ENCODE data around the gene GALNT9.

DNA sequence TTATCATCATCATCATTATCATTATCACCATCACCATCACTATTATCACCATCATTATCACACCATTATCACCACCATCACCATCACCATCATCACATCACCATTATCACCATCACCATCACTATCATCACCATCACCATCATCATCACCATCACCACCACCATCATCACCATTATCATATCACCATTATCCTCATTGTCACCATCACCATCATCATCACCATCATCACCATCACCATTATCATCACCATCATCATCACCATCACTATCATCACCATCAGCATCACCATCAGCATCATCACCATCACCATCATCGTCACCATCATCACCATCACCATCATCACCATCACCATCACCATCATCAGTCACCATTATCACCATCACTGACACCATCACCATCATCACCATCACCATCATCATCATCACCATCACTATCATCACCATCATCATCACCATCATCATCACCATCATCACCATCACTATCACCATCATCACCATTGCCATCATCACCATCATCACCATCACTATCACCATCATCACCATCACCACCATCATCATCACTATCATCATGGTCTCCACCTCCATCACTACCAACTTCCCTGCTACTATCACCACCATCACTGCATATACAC, 20.2 kb upstream of the GALNT9 start:
- TF ChIP-seq POLR2AphosphoS5 (IDR thresholded peaks at IDR 0.05) (no peak), SMC3 (conservative IDR thresholded peaks at IDR 0.05; ENCODE audit: poor library complexity) (no peak), MXI1 (conservative IDR thresholded peaks at IDR 0.05; ENCODE audit: poor library complexity, severe bottlenecking) (no peak), EP300 (conservative IDR thresholded peaks at IDR 0.05; ENCODE audit: poor library complexity, severe bottlenecking) (no peak)
- TF ChIP-seq, protein P1, sequence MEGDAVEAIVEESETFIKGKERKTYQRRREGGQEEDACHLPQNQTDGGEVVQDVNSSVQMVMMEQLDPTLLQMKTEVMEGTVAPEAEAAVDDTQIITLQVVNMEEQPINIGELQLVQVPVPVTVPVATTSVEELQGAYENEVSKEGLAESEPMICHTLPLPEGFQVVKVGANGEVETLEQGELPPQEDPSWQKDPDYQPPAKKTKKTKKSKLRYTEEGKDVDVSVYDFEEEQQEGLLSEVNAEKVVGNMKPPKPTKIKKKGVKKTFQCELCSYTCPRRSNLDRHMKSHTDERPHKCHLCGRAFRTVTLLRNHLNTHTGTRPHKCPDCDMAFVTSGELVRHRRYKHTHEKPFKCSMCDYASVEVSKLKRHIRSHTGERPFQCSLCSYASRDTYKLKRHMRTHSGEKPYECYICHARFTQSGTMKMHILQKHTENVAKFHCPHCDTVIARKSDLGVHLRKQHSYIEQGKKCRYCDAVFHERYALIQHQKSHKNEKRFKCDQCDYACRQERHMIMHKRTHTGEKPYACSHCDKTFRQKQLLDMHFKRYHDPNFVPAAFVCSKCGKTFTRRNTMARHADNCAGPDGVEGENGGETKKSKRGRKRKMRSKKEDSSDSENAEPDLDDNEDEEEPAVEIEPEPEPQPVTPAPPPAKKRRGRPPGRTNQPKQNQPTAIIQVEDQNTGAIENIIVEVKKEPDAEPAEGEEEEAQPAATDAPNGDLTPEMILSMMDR (IDR thresholded peaks at IDR 0.05; ENCODE audit: poor library complexity, severe bottlenecking): no peak
- TF ChIP-seq, protein P2, sequence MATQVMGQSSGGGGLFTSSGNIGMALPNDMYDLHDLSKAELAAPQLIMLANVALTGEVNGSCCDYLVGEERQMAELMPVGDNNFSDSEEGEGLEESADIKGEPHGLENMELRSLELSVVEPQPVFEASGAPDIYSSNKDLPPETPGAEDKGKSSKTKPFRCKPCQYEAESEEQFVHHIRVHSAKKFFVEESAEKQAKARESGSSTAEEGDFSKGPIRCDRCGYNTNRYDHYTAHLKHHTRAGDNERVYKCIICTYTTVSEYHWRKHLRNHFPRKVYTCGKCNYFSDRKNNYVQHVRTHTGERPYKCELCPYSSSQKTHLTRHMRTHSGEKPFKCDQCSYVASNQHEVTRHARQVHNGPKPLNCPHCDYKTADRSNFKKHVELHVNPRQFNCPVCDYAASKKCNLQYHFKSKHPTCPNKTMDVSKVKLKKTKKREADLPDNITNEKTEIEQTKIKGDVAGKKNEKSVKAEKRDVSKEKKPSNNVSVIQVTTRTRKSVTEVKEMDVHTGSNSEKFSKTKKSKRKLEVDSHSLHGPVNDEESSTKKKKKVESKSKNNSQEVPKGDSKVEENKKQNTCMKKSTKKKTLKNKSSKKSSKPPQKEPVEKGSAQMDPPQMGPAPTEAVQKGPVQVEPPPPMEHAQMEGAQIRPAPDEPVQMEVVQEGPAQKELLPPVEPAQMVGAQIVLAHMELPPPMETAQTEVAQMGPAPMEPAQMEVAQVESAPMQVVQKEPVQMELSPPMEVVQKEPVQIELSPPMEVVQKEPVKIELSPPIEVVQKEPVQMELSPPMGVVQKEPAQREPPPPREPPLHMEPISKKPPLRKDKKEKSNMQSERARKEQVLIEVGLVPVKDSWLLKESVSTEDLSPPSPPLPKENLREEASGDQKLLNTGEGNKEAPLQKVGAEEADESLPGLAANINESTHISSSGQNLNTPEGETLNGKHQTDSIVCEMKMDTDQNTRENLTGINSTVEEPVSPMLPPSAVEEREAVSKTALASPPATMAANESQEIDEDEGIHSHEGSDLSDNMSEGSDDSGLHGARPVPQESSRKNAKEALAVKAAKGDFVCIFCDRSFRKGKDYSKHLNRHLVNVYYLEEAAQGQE (IDR thresholded peaks at IDR 0.05; ENCODE audit: borderline replicate concordance): no peak
